IMR-90 (cell line): ENCODE results near the gene G3BP1. TPM values are rescaled to one million over a fixed set of nuclear protein-coding genes. Genes with fewer than 3 reads are reported as not detected.
"Not testable (repeated sequence)": the region's sequence is repeated elsewhere in the genome, so short reads cannot be mapped to it uniquely, and the experiment has no call there.

Experiments used
- ATAC-seq: fragments of 200-7000 bp; cut with Tn5 transposase; 2 replicates; pipeline ENCODE4 v1.9.1; 2020; ENCODE audit warnings: low read depth, mild to moderate bottlenecking, moderate library complexity
- BruUV-seq: library from RNA; stranded (reverse); fragments of 400-500 nt; replicated peaks from 2 replicates; lab custom pipeline; 2021; lab: Mats Ljungman, UMichigan
- CTCF ChIA-PET: fragments of 300-600 bp; formaldehyde crosslinking; extraction: SDS; loops from one replicate; lab custom pipeline; 2021; ENCODE audit warnings: antibody characterized with exemption; lab: Yijun Ruan, JAX
- POLR2A ChIA-PET: fragments of 300-600 bp; sonication (Branson Sonifier 250); formaldehyde crosslinking; loops from one replicate; lab custom pipeline; 2022; ENCODE audit warnings: antibody characterized with exemption; ENCODE audit not compliant: unreplicated experiment; lab: Charles Lee
- DNase-seq: peaks from one replicate; pipeline ENCODE4 v3.0.0; 2013
- H2AFZ ChIP-seq: replicated peaks from 2 replicates; pipeline ENCODE3; 2013; ENCODE audit warnings: low read length, mild to moderate bottlenecking; ENCODE audit not compliant: poor library complexity
- H2AK5ac ChIP-seq: 2 replicates; pipeline ENCODE4 v1.6.1; 2013; ENCODE audit warnings: low read depth, low read length, inconsistent platforms
- H2AK9ac ChIP-seq: replicated peaks from 2 replicates; pipeline ENCODE3; 2013; ENCODE audit warnings: mild to moderate bottlenecking, low read depth, low read length, moderate library complexity; ENCODE audit not compliant: poor library complexity
- H2BK120ac ChIP-seq: 2 replicates; pipeline ENCODE4 v1.6.1; 2013; ENCODE audit warnings: low read depth, low read length, inconsistent platforms
- H2BK15ac ChIP-seq: 3 replicates; pipeline ENCODE4 v1.6.1; 2013; ENCODE audit warnings: low read depth, low read length, inconsistent platforms
- H2BK20ac ChIP-seq: 2 replicates; pipeline ENCODE4 v1.6.1; 2013; ENCODE audit warnings: low read depth, mild to moderate bottlenecking, inconsistent platforms, low read length, moderate library complexity
- H2BK5ac ChIP-seq: 2 replicates; pipeline ENCODE4 v1.6.1; 2013; ENCODE audit warnings: mild to moderate bottlenecking, low read depth, low read length, inconsistent platforms; ENCODE audit not compliant: poor library complexity, severe bottlenecking
- H3K14ac ChIP-seq: replicated peaks from 2 replicates; pipeline ENCODE4 v1.6.1; 2013; ENCODE audit warnings: low read depth, low read length, inconsistent platforms
- H3K18ac ChIP-seq: 2 replicates; pipeline ENCODE4 v1.6.1; 2013; ENCODE audit warnings: low read depth, low read length, control low read depth
- H3K23ac ChIP-seq: 2 replicates; pipeline ENCODE4 v1.6.1; 2013; ENCODE audit warnings: low read depth, low read length, inconsistent platforms
- H3K27ac ChIP-seq: 2 replicates; pipeline ENCODE4 v1.5.1; 2013; ENCODE audit warnings: mild to moderate bottlenecking, control low read depth, low read length; ENCODE audit not compliant: insufficient read depth
- H3K27me3 ChIP-seq: 2 replicates; pipeline ENCODE4 v1.6.1; 2013; ENCODE audit warnings: low read length; ENCODE audit not compliant: control insufficient read depth, insufficient read depth
- H3K36me3 ChIP-seq: 2 replicates; pipeline ENCODE4 v1.6.1; 2013; ENCODE audit warnings: low read length, mixed read lengths; ENCODE audit not compliant: control insufficient read depth, insufficient read depth
- H3K4ac ChIP-seq: 2 replicates; pipeline ENCODE4 v1.6.1; 2013; ENCODE audit warnings: low read depth, low read length, inconsistent platforms
- H3K4me1 ChIP-seq: 2 replicates; pipeline ENCODE4 v1.6.1; 2013; ENCODE audit warnings: low read length, mixed read lengths; ENCODE audit not compliant: control insufficient read depth, insufficient read depth
- H3K4me2 ChIP-seq: 2 replicates; pipeline ENCODE4 v1.6.1; 2013; ENCODE audit warnings: low read depth, mild to moderate bottlenecking, control low read depth, low read length, moderate library complexity
- H3K4me3 ChIP-seq: 2 replicates; pipeline ENCODE4 v1.5.1; 2013; ENCODE audit warnings: low read depth, mild to moderate bottlenecking, control low read depth, low read length, moderate library complexity; ENCODE audit not compliant: insufficient read depth
- H3K56ac ChIP-seq: 2 replicates; pipeline ENCODE4 v1.6.1; 2013; ENCODE audit warnings: low read length, inconsistent platforms; ENCODE audit not compliant: insufficient read depth; ENCODE audit errors: extremely low read depth
- H3K79me1 ChIP-seq, 2 experiments: 2 replicates each; pipeline ENCODE4 v1.6.1; 2013; ENCODE audit warnings: low read length in 2 of 2, inconsistent platforms in 1 of 2, low read depth in 1 of 2
- H3K9ac ChIP-seq: 2 replicates; pipeline ENCODE4 v1.6.1; 2013; ENCODE audit warnings: low read depth, low read length, control low read depth
- H3K9me1 ChIP-seq: 2 replicates; pipeline ENCODE4 v1.6.1; 2013; ENCODE audit warnings: low read length, inconsistent platforms; ENCODE audit not compliant: insufficient read depth
- H3K9me3 ChIP-seq: 2 replicates; pipeline ENCODE4 v1.6.1; 2013; ENCODE audit warnings: low read length; ENCODE audit not compliant: control insufficient read depth, insufficient read depth
- H4K20me1 ChIP-seq: 2 replicates; pipeline ENCODE4 v1.6.1; 2013; ENCODE audit warnings: low read length, inconsistent platforms; ENCODE audit not compliant: insufficient read depth
- H4K5ac ChIP-seq: 2 replicates; pipeline ENCODE4 v1.6.1; 2013; ENCODE audit warnings: mild to moderate bottlenecking, low read depth, low read length, control low read depth
- H4K8ac ChIP-seq, 2 experiments: 2 replicates each; pipeline ENCODE4 v1.6.1; 2013; ENCODE audit warnings: low read depth in 2 of 2, low read length in 2 of 2, control low read depth in 1 of 2, inconsistent platforms in 1 of 2
- H4K91ac ChIP-seq: 2 replicates; pipeline ENCODE4 v1.6.1; 2013; ENCODE audit warnings: low read depth, low read length, inconsistent platforms; ENCODE audit not compliant: insufficient read depth
- WGBS, 2 experiments: methylation state at CpG; one replicate each; pipeline versions ENCODE4 v1.1.5 to v1.1.7; 2013; ENCODE audit warnings: missing lambda C conversion rate in 2 of 2; ENCODE audit not compliant: insufficient read length in 1 of 2; ENCODE audit errors: extremely low coverage in 2 of 2; 5-methylcytosine and 5-hydroxymethylcytosine counted together
- dilution Hi-C: fragments of 300-500 bp; cut with HindIII; formaldehyde crosslinking; loops from one replicate; pipeline ENCODE4 v1.14.3; 2018; ENCODE audit warnings: low sequenced_read_pairs; ENCODE audit not compliant: unreplicated experiment
- in situ Hi-C: fragments of 300-500 bp; cut with MboI; formaldehyde crosslinking; loops from 3 replicates; pipeline ENCODE4 v1.14.3; 2019; ENCODE audit warnings: low sequenced_read_pairs, inconsistent platforms, mixed read lengths
- intact Hi-C: fragments of 100-400 bp; cut with micrococcal nuclease; formaldehyde crosslinking; loops from 2 replicates; pipeline ENCODE4 v1.10.0; 2022
- polyA plus RNA-seq, 3 experiments: library from polyadenylated mRNA; depleted of rRNA; stranded (reverse); fragments of >200 nt; gene quantifications; 2 replicates each; pipeline ENCODE4 v1.2.3, GENCODE V29; 2012; ENCODE audit warnings: low replicate concordance in 1 of 3
- total RNA-seq: library from RNA; depleted of rRNA; stranded (reverse); fragments of >200 nt; gene quantifications from 2 replicates; pipeline ENCODE4 v1.2.3, GENCODE V29; 2012

Gene G3BP1
- total and polyA plus RNA-seq, 2 of the 4 experiments (the other 2 are of a cell fraction), result 40.2 to 482 TPM

DNA sequence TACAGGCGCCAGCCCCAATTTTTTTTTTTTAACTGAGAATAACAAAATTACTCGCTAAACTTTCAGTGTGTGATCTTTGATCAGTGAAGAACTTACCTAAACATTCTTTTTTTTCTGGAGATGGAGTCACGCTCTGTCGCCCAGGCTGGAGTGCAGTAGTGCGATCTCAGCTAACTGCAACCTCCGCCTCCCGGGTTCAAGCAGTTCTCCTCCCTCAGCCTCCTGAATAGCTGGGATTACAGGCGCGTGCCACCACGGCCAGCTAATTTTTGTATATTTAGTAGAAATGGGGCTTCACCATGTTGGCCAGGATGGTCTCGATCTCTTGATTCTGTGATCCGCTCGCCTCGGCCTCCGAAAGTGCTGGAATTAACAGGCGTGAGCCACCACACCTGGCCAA, 11.9 kb downstream of the G3BP1 start:
- H3K9ac ChIP-seq, BruUV-seq, H2AK5ac ChIP-seq, H2AK9ac ChIP-seq, H3K14ac ChIP-seq, H3K4me1 ChIP-seq, dilution Hi-C loops, H2AFZ ChIP-seq, H3K27me3 ChIP-seq, H3K4me2 ChIP-seq, POLR2A ChIA-PET, H3K4ac ChIP-seq, H4K91ac ChIP-seq, H3K23ac ChIP-seq, H2BK15ac ChIP-seq, H2BK5ac ChIP-seq, H2BK120ac ChIP-seq, H3K4me3 ChIP-seq, ATAC-seq, H3K27ac ChIP-seq, H4K8ac ChIP-seq, H3K56ac ChIP-seq, H3K18ac ChIP-seq, intact Hi-C loops, H3K9me1 ChIP-seq, H3K9me3 ChIP-seq, H4K5ac ChIP-seq, in situ Hi-C loops, DNase-seq, H2BK20ac ChIP-seq: not testable (repeated sequence)
- no CpG with 5 or more reads among the region's 16 CpGs for WGBS, 2 experiments
- Histone ChIP-seq H3K79me1 (peaks cover 1 to 21% of the 10 kb centered on the region in 2 experiments; a peak in 3 of 4 replicates), H4K20me1 (peaks cover 91% of the 10 kb centered on the region), H3K36me3 (peaks cover 11% of the 10 kb centered on the region; the same call in 1 of the 2 replicates)
- CTCF ChIA-PET, result interaction anchor here (0.5 kb wide), 1 partner anchor 15 kb away, joined by 3 read pairs; no protein-coding TSS in a partner anchor
